ENCODE results near the gene IDH3G. TPM values are rescaled to one million over a fixed set of nuclear protein-coding genes. Genes with fewer than 3 reads are reported as not detected.
A peak's percentile ranks its signal among the peaks of the same experiment; 100 is the strongest.

IDH3G gene
- total RNA-seq, 1 experiment from 2014 or later = 43.2 TPM

- Histone ChIP-seq H3K4me2 (ENCODE audit: insufficient read depth, insufficient read length, low read length) (peak overlapping the region; percentile 51), H2BK20ac (ENCODE audit: low read depth, low read length, poor library complexity, severe bottlenecking) (no peak overlapping the region), H3K56ac (ENCODE audit: insufficient read length, low read depth, low read length) (no peak overlapping the region), H2BK5ac (ENCODE audit: insufficient read length, low read length) (no peak overlapping the region), H2BK15ac (ENCODE audit: low read depth, low read length) (no peak overlapping the region), H2BK120ac (ENCODE audit: low read depth, low read length, poor library complexity, severe bottlenecking) (no peak overlapping the region), H3K9ac (ENCODE audit: extremely low read depth, insufficient read length, low read length) (peak overlapping the region; percentile 14), H3K18ac (ENCODE audit: insufficient read length, low read depth, low read length) (no peak overlapping the region), H4K20me1 (ENCODE audit: control insufficient read depth, insufficient read depth, insufficient read length) (no peaks in the 10 kb centered on the region), H2AFZ (ENCODE audit: low read length) (no peak overlapping the region), H2AK5ac (ENCODE audit: insufficient read length, low read length) (no peak overlapping the region), H3K27ac (ENCODE audit: insufficient read length, low read depth, low read length) (no peak overlapping the region), H4K91ac (ENCODE audit: insufficient read length, low read depth, low read length) (no peak overlapping the region), H3K4me1 (ENCODE audit: insufficient read depth, low read length) (no peaks in the 10 kb centered on the region), H3K23me2 (ENCODE audit: insufficient read length, low read depth, low read length, poor library complexity, severe bottlenecking) (peaks cover 4% of the 10 kb centered on the region), H4K5ac (ENCODE audit: insufficient read length, low read depth, low read length) (no peak overlapping the region), H3K79me1 (ENCODE audit: insufficient read depth, low read depth, low read length, poor library complexity, severe bottlenecking) (no peaks in the 10 kb centered on the region), H3K4ac (ENCODE audit: low read depth, low read length) (no peak overlapping the region), H3T11ph (ENCODE audit: low read length) (no peak overlapping the region), H3K23ac (ENCODE audit: insufficient read length, low read depth, low read length) (no peak overlapping the region), H3K79me2 (ENCODE audit: insufficient read depth, low read length) (peaks cover 4% of the 10 kb centered on the region; the same call in 1 of the 2 replicates), H3K27me3 (ENCODE audit: insufficient read depth, low read length) (no peaks in the 10 kb centered on the region), H3K9me3 (ENCODE audit: control insufficient read depth, low read depth, low read length) (peaks cover 40% of the 10 kb centered on the region), H2BK12ac (ENCODE audit: insufficient read length, low read depth, low read length) (no peak overlapping the region), H4K8ac (replicated peaks; ENCODE audit: insufficient read length, low read depth, low read length) (no peak overlapping the region), H3K14ac (ENCODE audit: insufficient read depth, low read length) (0 out of 2 replicates have a peak overlapping the region, but pooled peaks have one; percentile 7)
- Mint-ChIP-seq H3K36me3 (ENCODE audit: insufficient read depth in 1 of 3, low read depth in 3 of 3) (peaks cover 31 to 42% (median 36%) of the 10 kb centered on the region in 3 experiments), H3K9me3 (peaks cover 54 to 73% of the 10 kb centered on the region in 2 experiments), H3K4me3 (peak overlapping the region; percentile 87 to 93), H3K4me1 (peaks cover 7 to 12% of the 10 kb centered on the region in 2 experiments; a peak in 3 of 4 replicates), H3K27ac (peak overlapping the region in 1 of 3 experiments; percentile 96; a peak in 3 of 7 replicates), H3K27me3 (ENCODE audit: low read depth) (no peaks in the 10 kb centered on the region; the same call in 1 of the 2 replicates)
- TF ChIP-seq CTCF (conservative IDR thresholded peaks at IDR 0.05) = no peak
- DNase-seq = no peak
- WGBS (ENCODE audit: extremely low coverage, insufficient read length, low lambda C conversion rate) = no CpG with 5 or more reads among the region's 47 CpGs
These were observed 982 bp upstream of the IDH3G start for GRCh38 chrX:153794897-153795816.

All from H9 (cell line).